ENCODE results near the gene GABARAP.
"Not testable (repeated sequence)": the region's sequence is repeated elsewhere in the genome, so short reads cannot be mapped to it uniquely, and the experiment has no call there.

Gene GABARAP

DNA sequence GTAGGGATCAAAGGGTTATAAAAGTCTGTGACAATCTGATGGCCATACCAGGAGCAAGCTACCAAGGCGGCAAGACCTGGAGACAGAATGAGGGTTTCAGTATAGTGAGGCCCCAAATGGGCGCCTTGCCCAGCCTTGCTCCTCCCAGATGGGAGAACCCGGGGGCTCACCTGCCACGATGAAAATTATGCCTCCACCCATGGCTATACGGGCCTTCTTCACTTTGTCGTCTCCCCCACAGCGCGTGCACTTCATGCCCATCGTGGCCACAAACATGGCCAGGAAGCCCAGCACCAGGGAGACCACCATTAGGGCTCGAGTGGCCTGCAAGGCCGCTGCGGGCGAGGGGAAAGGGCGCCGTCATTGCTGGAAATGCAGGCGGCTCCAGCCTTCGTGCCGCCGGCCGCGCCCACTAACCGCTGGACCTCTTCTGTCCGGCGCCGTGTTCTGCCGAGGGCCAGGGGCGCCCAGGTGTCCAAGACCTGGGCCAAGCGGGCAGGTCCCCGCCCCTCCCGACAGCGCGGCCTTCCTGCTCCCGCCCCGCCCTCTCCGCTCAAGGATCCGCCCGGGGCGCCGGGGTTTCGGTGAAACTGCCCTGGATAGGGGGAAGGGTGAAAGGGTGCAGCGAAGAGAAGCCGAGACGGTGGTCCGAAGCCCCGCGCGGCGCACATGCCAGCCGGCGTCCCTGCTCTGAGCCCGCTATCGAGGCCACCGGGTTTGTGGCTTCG, 18.6 kb upstream of the GABARAP start:
- DNase-seq = peak in 1 of 2 donors; percentile 49

DNA sequence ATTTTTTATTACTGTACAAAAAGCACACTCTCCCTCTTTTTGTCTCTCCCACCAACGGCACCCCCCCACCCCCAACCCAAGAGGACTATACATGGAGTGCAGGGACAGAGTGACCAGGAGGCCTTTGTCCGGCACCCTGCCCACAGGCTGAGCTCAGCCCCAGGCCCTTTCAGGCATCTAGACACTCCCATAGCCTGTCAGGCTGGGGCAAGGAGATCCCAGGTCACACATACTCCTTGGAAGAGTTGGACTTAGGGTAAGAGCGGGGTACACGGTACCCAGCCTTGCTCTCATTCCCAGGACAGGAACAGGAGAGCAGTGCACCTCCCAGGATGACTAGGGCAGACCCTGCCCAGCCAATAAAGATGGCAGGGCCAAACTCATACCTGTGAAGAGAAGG, 17.9 kb upstream of the GABARAP start:
- no peak for DNase-seq

DNA sequence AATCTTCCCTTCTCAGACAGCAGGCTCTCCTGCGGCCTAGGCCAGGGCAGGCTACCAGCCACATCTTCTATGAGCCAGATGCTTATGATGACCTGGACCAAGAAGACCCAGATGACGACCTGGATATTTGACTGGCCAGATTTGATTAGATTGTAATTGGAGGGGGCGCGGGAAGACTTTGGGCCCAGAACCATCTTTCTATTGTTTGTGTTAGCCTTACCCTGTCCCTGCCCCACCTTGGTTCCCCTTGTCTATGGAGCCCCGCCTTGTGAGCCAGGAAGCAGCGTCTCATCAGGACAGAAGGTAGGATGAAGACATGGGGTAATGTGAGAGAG, 17.3 kb upstream of the GABARAP start:
- no peak for DNase-seq

DNA sequence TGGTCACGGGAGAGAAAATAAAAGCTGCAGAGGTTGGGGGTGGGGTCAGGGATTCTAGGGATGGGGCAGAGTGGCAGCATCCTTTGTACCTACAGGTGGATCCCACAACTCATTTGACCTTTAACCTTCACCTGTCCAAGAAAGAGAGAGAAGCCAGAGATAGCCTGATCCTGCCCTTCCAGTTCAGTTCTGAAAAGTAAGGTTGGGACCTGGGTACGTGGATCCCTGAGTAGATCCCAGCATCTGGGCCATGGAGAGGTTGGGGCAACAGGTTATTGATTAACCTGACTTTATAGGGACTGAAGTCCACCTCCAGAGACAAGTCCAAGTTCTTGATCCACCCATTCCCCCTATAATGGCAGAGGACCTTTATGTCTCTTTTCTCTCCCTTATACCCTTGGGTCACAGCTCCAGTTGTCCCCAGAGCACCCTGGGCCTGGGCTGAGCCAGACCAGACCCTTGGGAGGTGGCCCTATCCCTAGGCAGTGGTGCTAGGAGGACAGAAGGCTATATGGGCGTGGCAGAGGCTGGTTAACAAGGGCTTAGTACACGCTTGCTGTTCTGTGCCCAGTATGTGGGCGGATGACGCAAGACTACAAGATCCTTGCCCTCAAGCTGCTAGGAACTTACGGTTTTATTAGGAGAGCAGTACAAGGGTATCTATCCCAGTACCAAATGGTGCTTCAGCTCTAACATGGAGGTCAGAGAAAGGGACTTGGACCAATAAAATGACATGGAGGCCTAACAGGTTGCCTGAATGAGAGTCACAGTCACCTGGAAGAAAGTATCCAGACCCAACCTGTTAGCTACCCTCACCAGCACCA, 16.7 kb upstream of the GABARAP start:
- DNase-seq = no peak

DNA sequence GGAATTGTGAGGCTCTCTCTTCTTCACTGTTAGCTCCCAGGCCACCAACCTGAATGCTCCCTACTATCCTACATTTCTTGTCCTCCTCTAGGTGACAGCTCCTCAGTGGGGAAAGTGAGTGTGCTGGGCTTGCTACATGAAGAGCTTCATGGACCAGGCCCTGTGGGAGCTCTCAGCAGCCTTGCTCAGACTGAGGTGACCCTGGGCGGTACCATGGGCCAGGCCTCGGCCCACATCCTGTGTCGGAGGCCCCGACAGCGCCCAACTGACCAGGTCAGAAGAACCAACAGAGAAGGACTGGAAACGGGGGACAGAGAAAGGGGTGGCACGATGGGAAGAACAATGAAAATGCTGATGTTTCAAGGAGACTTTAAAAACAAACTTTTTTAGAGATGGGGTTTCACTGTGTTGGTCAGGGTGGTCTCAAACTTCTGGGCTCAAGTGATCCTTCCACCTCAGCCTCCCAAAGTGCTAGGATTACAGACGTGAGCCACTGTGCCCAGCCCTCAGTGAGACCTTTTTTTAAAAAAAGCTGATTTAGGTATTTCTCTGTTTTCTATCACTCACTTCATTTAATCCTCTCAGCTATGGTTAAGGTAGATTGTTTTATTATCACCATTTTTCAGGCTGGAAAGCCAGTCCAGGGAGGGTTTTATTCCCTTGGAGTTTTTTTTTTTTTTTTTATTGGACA, 14.7 kb upstream of the GABARAP start:
- DNase-seq = no peak

DNA sequence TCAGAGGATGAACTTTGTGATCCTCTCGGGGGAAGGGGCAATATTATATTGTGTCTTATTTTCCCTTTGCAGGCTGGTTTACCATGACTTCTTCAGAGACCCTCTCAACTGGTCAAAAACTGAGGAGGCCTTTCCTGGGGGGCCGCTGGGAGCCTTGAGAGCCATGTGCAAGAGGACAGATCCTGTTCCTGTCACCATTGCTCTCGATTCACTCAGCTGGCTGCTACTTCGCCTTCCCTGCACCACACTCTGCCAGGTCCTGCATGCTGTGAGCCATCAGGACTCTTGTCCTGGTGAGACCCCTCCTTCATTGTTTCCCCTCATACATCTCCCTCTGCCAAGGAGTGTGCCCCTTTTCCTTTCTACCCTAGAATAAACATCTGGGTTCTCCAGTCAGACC, 12.3 kb upstream of the GABARAP start:
- no peak for DNase-seq

DNA sequence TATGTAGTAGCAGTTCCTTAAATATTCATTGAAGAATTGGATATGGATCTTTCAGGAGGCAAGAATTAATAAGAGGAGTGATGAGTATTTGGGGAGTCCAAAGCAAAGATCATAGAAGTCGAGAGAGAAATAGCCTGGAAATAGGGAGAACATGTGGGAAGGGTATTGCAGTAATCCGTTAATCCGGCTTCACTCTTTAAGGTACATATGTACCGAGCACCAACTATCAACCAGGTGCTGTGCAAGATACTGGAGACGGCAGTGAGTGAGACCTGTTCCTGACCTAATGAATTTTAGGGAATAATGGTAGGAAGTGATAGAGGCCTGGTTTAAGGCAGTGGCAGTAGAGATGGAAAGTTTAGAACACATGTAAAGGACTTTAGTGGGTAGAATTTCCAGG, 10.8 kb upstream of the GABARAP start:
- no peak for DNase-seq

DNA sequence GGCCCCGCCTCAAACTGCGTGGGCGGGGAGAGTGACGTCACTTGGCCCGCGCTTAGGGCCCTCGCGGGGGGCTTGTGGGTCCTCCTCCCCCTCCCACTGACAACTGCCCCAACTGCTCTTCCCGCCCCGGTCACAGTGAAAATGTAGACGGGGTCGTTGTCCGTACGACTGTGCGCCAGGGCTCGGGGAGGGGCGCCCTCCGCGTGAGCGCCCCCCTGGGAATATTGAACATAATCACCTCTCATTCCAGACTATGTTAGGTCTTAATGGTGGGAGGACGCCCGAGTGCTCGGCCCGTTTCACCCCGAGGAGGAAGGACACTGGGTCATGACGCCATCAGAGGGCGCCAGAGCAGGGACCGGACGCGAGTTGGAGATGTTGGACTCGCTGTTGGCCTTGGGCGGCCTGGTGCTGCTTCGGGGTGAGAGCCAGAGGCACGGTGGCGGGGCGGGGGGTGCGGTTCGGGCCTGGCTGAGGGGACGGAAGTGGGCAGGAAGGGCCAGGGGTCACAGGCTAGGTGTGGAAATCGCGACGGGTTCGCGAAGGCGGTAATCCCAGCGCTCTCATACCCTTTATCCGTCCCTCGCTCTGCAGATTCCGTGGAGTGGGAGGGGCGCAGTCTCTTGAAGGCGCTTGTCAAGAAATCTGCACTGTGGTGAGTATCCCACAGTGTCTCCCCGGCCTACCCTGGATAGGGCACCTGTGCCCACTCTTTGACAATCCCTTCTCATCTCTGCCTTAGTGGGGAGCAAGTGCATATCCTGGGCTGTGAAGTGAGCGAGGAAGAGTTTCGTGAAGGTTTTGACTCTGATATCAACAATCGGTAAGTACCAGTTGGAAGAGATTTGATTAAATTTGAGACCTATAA, 10.2 kb upstream of the GABARAP start, which contains the start of gene ELP5:
ELP5 (plus strand) TSS at position 40 of the 868 bp plus-strand sequence; CDS start at position 376, 336 bp downstream.
- peak; percentile 90 to 91 for DNase-seq

DNA sequence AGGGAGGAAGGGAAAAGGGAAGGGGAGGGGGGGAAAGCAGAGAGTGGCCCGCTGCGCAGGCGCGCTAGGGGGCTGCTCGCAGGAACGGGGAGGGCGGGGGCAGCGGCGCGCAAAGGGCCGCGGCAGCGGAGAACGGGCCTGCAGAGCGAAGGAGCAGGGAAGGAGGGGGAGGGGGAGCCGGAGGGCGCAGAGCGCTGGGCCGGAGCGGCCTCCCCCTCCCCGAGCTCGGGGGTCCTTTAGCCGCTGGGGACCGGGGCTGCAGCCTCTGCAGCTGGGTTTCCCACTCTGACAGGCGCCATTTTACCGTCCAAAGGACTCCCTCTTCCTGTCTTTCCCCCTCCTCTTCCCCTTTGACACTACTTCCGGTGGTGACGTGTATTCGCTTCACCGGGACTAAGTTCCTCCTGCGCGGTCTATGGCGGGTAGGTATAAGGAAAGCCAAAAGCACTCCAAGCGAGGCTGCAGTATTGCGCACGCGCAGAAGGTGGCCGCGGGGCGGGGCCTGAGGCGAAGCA, 9.5 kb upstream of the GABARAP start, which contains the start of gene CTDNEP1:
CTDNEP1 (minus strand) TSS at position 74 of the 515 bp plus-strand sequence. CDS start 438 bp downstream, outside the sequence.
- peak; percentile 99 for DNase-seq

DNA sequence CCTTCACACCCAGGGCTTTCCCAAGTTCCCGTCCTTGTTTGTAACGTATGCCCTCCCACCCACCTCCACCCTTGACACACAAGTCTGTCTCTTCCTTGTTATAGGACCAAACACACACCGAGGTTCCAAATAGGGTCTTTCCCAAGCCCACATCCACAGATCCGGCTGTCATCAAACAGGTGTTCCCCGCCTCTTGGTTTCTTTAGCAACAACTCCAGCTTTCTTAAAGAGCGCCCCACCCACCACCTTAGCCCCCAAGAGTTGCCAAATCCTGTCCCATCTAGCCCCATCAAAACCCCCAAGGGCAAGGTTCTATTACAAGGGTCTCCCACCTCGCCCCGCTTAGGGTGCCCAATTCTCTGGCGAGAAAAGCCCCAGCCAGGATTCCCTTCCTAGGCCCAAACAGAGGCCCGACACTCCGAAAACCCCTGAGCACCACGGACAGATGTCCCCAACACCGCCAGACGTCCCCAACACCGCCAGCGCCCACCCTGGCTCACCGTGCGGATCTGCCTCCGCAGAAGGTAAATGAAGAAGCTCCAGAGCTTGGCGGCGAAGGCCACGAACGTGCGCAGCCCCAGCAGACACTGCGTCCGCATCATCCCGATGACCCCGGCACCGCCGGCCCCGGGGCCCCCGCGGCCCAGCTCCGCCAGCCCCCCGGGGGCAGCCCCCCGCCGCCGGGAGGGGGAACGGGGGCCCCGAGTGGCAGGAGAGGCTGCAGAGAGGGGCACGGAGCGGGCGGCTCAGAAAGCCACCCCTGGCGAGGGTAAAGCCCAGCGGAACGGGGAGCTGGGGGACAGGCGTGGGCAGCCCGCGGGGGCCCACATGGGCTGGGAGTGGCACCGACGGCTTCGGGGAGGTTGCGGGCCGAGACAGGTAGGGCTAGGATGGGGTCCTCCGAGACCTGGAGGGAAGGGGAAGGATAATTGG, 8.7 kb upstream of the GABARAP start:
- peak; percentile 47 to 66 for DNase-seq

DNA sequence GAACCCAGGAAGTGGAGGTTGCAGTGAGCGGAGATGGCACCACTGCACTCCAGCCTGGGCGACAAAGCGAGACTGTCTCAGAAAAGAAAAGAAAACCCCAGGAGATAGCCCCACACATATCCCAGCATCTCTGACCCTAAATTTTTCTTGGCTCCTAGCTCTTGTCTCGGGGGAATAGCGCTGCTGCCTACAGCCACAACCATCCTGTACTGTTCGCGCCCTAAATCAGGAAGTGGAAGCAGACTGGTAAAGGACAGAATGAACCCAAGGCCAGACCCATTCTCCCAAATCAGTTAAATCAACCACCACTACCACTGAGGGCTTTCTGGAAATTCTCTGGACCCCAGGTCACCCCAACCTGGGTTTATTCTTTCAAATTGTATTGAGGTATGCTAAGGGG, 7.6 kb upstream of the GABARAP start:
- no peak for DNase-seq

DNA sequence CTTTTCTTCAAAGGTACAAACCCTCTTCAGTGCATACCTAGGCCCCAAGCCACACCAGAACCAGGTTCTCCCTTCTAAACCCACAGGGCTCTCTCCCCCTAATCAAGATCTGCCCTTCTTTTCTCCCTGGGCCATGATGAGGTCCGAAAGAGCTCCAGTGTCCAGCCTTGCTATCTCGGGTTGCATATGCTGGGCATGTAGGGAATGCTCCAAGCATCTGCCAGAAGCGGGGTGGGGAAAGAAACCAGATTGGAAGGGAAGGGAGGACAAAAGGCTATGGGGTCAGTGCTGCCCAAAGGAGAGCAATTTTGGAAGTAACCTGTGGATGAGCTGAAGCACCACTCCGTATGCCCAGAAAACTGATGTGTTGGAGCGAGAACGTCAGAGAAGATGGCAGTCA, 7.0 kb upstream of the GABARAP start:
- no peak for DNase-seq

DNA sequence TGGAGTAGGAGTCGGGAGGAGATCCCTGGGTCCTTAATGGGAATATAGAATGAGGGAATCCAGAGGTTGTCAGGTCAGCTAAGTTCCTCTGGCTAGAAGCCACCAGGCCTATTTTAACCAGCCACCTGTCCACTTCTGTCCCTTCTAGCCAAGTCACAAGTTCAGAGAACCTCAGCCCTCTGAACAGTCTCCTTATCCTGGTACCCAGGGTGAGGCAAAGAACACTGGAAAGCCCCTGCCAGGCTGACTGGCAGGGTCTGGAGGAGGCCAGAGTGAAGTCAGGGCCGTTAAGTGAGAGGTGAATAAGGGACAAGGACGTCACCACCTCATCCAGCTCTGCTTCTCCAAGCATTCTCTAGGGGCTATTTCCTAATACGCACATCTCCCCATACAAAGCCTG, 6.5 kb upstream of the GABARAP start:
- DNase-seq = no peak

DNA sequence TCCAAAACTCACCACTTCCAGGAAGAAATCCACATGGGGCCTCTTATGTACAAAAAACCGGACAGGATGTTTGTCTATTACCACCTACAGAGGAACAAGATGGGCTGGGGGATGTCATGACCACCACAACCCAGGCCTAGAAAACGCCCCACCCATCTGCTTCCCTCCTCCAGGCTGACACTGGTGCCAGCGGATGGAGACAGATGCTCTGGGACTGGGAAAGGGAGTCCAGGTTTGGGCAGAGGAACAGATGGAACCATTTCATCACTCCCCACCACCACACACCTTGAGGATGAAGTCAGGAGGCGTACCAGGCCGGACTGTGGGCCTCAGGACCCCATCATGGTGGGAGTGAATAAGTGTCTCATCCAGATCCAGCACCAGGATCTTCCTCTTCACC, 4.5 kb upstream of the GABARAP start:
- no peak for DNase-seq

DNA sequence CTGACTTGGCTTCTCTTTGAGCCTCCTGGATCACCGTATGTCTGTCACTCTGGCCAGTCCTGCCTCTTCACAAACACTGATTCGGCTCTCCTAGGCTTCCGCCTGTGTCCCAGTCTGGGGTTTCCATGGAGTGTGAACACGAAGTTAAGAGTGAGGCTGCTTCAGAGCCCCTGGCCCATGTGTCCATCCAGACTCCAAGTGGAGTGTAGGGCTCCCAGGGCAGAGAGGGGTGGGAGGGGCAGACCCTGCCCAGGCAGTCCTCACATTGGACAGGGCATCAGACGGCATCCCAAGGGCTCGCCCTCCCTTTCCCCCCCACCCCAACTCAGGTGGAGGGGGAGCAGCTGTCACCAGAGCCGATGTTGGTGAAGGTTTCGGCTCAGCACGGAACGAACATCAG, 1.6 kb upstream of the GABARAP start:
- not testable (repeated sequence) for DNase-seq

DNA sequence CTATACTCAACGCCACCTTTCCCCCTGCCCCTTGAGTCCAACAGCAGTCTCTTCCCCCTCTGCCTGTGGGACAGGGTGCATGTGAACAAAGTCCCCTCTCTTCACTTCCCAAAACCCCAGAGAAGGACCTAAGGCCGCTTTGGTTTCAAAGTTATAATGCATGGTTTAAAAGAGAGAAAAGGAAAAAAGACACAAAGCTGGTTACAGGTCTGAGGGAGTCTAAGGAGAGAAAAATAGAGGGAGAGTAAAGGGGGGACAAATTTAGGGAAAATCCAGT, 1.1 kb upstream of the GABARAP start:
- no peak for DNase-seq

DNA sequence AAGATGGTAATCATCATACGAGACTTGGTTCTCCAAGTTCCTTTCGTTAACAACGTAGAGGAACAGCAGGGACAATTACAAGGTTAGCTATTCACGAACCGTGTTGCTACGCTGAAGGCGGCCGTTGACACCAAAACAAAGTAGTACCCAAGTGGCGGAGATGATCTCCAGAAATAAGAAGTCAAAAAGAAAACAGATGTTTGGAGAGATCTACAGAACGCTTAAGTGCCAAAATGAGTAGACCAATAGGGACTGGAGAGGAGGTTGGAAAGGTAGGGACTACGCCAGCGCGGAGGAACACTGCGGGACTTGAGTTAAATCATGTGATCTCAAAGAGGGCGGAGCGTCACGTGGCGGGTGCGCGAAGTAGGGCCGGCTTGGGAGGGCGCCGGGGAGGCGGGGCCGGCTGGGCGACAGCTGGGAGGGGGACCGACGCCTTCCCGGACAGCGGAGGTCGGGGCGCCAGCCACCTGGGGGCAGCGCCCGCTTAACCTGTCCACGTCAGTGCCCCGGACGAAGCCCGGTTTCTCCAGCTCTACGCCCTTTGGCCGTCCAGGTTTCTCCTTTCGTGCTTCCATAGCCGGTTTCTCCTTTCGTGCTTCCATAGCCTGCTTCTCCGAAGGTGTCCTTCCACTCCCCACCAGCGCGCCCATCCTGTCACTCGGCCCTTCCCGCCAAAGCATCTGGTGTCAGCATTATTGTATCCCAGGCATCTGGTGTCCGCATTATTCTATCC, 636 bp upstream of the GABARAP start:
- DNase-seq = peak; percentile 92 to 95

DNA sequence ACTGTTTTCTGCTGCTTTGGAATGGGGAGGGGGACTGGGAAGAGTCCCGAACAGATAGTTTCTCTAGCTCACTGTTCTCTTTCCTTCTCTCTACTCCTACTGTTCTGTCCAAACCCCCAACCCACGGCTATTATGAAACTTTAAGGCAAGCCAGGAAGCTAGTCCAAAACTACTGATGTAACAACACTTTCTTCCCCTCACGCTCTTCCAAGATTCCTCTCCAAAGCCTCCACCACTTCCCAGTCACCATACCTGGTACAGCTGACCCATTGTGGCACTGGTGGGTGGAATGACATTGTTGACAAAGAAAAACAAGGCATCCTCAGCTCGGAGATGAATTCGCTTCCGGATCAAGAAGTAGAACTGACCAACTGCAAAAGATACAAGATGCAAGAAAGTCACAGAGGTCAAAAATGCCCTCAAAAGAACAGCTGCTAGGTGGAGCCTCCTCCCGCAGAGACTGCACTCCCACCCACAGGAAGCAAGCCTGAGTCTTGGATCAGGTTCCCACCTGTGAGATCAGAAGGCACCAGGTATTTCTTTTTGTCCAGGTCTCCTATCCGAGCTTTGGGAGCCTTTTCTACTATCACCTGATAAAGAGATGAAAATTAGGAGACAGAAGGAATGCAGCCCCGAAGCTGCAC, 1.0 kb downstream of the GABARAP start:
- DNase-seq = no peak

DNA sequence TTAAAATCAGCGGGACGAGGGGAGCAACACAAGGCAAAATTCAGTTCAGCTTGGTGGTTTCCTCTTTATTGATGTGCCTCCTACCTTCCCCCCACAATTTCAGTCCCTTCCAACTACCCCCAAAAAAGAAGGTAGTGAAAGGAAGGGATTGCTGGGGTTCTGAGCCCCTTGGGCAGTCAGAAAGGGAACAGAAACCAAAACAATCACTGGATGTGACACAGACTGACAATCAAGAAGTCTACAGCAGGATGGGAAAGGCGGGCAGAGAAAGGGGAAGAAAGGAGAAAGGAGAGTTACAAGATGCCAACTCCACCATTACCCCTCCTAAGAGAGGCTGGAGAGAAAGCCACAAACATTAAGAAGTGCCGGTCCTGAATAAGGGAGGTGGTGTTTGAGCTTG, 1.9 kb downstream of the GABARAP start:
- DNase-seq = no peak
